Endodermal cell (in vitro differentiated cells): ENCODE measurements around the gene NYNRIN. TPM values are rescaled to one million over a fixed set of nuclear protein-coding genes. Genes with fewer than 3 reads are reported as not detected.
A peak's percentile ranks its signal among the peaks of the same experiment; 100 is the strongest.

Experiments used
- DNase-seq: peaks from one replicate; pipeline ENCODE4 v3.0.0-alpha.2; 2017
- H3K27ac ChIP-seq: 2 replicates; pipeline ENCODE4 v1.5.1; 2013; ENCODE audit warnings: mild to moderate bottlenecking, low read depth, low read length, moderate library complexity
- H3K27me3 ChIP-seq: 2 replicates; pipeline ENCODE4 v1.6.1; 2013; ENCODE audit warnings: mild to moderate bottlenecking, low read length, moderate library complexity; ENCODE audit not compliant: insufficient read depth, control insufficient read depth, poor library complexity, severe bottlenecking
- H3K36me3 ChIP-seq: 2 replicates; pipeline ENCODE4 v1.7.0; 2013; ENCODE audit warnings: mild to moderate bottlenecking, low read length, moderate library complexity; ENCODE audit not compliant: control insufficient read depth, insufficient read depth
- H3K4me1 ChIP-seq: one replicate; pipeline ENCODE4 v1.7.0; 2013; ENCODE audit warnings: low read length; ENCODE audit not compliant: control insufficient read depth, insufficient read depth
- H3K4me3 ChIP-seq: 2 replicates; pipeline ENCODE4 v1.5.1; 2013; ENCODE audit warnings: mild to moderate bottlenecking, low read length, moderate library complexity
- H3K9ac ChIP-seq: 2 replicates; pipeline ENCODE4 v1.6.1; 2013; ENCODE audit warnings: mild to moderate bottlenecking, low read length, moderate library complexity; ENCODE audit not compliant: poor library complexity, severe bottlenecking; ENCODE audit errors: extremely low read depth
- H3K9me3 ChIP-seq: 2 replicates; pipeline ENCODE4 v1.6.1; 2013; ENCODE audit warnings: mild to moderate bottlenecking, low read length, moderate library complexity; ENCODE audit not compliant: control insufficient read depth
- H3K27ac Mint-ChIP-seq: 2 replicates; pipeline ENCODE4 v1.8.0; 2020; ENCODE audit warnings: mixed read lengths
- H3K27me3 Mint-ChIP-seq: 2 replicates; pipeline ENCODE4 v1.8.0; 2021; ENCODE audit warnings: mild to moderate bottlenecking, mixed read lengths; ENCODE audit not compliant: insufficient read depth
- H3K36me3 Mint-ChIP-seq: 2 replicates; pipeline ENCODE4 v1.8.0; 2020; ENCODE audit warnings: low read depth, mixed read lengths
- H3K4me1 Mint-ChIP-seq: 2 replicates; pipeline ENCODE4 v1.8.0; 2020; ENCODE audit warnings: mixed read lengths
- H3K4me3 Mint-ChIP-seq: 2 replicates; pipeline ENCODE4 v1.8.0; 2020; ENCODE audit warnings: mild to moderate bottlenecking, moderate library complexity, mixed read lengths
- H3K9me3 Mint-ChIP-seq: 2 replicates; pipeline ENCODE4 v1.8.0; 2020; ENCODE audit warnings: mild to moderate bottlenecking, mixed read lengths
- CTCF ChIP-seq: fragments of 200-600 bp; sonication (generic); conservative IDR thresholded peaks from 2 replicates; pipeline ENCODE4 v1.5.0; 2021; ENCODE audit warnings: antibody characterized with exemption, mild to moderate bottlenecking
- WGBS, 2 experiments: methylation state at CpG; one replicate each; pipeline versions ENCODE4 v1.1.5 to v1.1.7; 2013; ENCODE audit warnings: missing lambda C conversion rate in 2 of 2, mixed read lengths in 1 of 2; ENCODE audit not compliant: insufficient coverage in 1 of 2, insufficient read length in 1 of 2; 5-methylcytosine and 5-hydroxymethylcytosine counted together
- total RNA-seq, 2 donors: library from RNA; stranded (reverse); fragmentation: NEBNext Ultra II Directional in 1 of 2; extraction: Animal tissue kit (Norgen Biotek cat#: 25700) in 1 of 2; gene quantifications; 2 replicates in 1 of 2; 3 replicates in 1 of 2; pipeline ENCODE4 v1.2.1, GENCODE V29; 2021

The NYNRIN gene
- total RNA-seq, 2 donors from 2014 or later = 19.5 to 19.7 TPM

- 75 to 86% methylated on average over 2 to 6 of the region's 6 CpGs for WGBS, 2 experiments
- H3K4me3 Mint-ChIP-seq = no peak overlapping the region
- no peak for DNase-seq
- Histone ChIP-seq H3K4me1 (peaks cover 3% of the 10 kb centered on the region), H3K9me3 (no peaks in the 10 kb centered on the region), H3K27me3 (no peaks in the 10 kb centered on the region), H3K4me3 (no peak overlapping the region), H3K27ac (no peak overlapping the region), H3K9ac (no peak overlapping the region), H3K36me3 (no peaks in the 10 kb centered on the region)
- no peaks in the 10 kb centered on the region for H3K36me3 Mint-ChIP-seq
- H3K9me3 Mint-ChIP-seq = no peaks in the 10 kb centered on the region
- peaks cover 29% of the 10 kb centered on the region for H3K4me1 Mint-ChIP-seq
- TF ChIP-seq CTCF = no peak
- H3K27me3 Mint-ChIP-seq = peaks cover 7% of the 10 kb centered on the region
- H3K27ac Mint-ChIP-seq = no peak overlapping the region
These were observed 1.0 kb upstream of the NYNRIN start for GRCh38 chr14:24397639-24398292.

GRCh38 chr14:24398293-24398652, 530 bp upstream of the NYNRIN start:
- peak; percentile 80 for DNase-seq
- Mint-ChIP-seq H3K27ac (no peak overlapping the region), H3K36me3 (no peaks in the 10 kb centered on the region), H3K4me3 (peak overlapping the region; percentile 72), H3K9me3 (no peaks in the 10 kb centered on the region), H3K27me3 (peaks cover 7% of the 10 kb centered on the region), H3K4me1 (peaks cover 32% of the 10 kb centered on the region)
- H3K4me3 ChIP-seq = no peak overlapping the region
- H3K27ac ChIP-seq = no peak overlapping the region
- H3K9me3 ChIP-seq = no peaks in the 10 kb centered on the region
- no peak for TF ChIP-seq CTCF
- no peaks in the 10 kb centered on the region for H3K36me3 ChIP-seq
- no peak overlapping the region for H3K9ac ChIP-seq
- no peaks in the 10 kb centered on the region for H3K27me3 ChIP-seq
- WGBS, 2 experiments = 58 to 62% methylated on average over 2 to 4 of the region's 7 CpGs
- H3K4me1 ChIP-seq = peaks cover 3% of the 10 kb centered on the region

- Mint-ChIP-seq H3K36me3 (no peaks in the 10 kb centered on the region), H3K4me1 (peaks cover 43% of the 10 kb centered on the region), H3K9me3 (no peaks in the 10 kb centered on the region), H3K27ac (no peak overlapping the region), H3K27me3 (peaks cover 7% of the 10 kb centered on the region), H3K4me3 (peak overlapping the region; percentile 72)
- Histone ChIP-seq H3K9me3 (no peaks in the 10 kb centered on the region), H3K9ac (peak overlapping the region; percentile 28), H3K36me3 (no peaks in the 10 kb centered on the region), H3K4me3 (peak overlapping the region; percentile 76), H3K27ac (no peak overlapping the region), H3K4me1 (peaks cover 3% of the 10 kb centered on the region), H3K27me3 (no peaks in the 10 kb centered on the region)
- 26 to 38% methylated on average over 2 to 8 of the region's 8 CpGs for WGBS, 2 experiments
- no peak for TF ChIP-seq CTCF
- no peak for DNase-seq
These were observed 632 bp downstream of the NYNRIN start for GRCh38 chr14:24399447-24399822.
